Pancreas (tissue), 10 donors: Measurements from ENCODE around the gene HHIPL1. TPM values are rescaled to one million over a fixed set of nuclear protein-coding genes. Genes with fewer than 3 reads are reported as not detected.

Experiments used
- ATAC-seq, 4 donors: fragments of 200-7000 bp; cut with Tn5 transposase; one replicate each; pipeline versions ENCODE4 v1.8.0 to v1.9.1; 2020; ENCODE audit warnings: mild to moderate bottlenecking in 4 of 4, moderate library complexity in 4 of 4
- DNase-seq, 6 donors: peaks; one replicate each; pipeline ENCODE4 v3.0.0-alpha.2; 2020
- FAIRE-seq: peaks from 2 replicates; lab custom pipeline; 2012; peaks lifted over from hg19 to GRCh38; lab: Jason Lieb, UNC
- H3K27ac ChIP-seq, 4 donors: fragments of 200-600 bp; sonication (generic); 1 replicate in 3 of 4; 2 replicates in 1 of 4; pipeline versions ENCODE4 v1.5.0 to v1.8.0; 2020
- H3K27me3 ChIP-seq, 4 donors: fragments of 200-600 bp; one replicate each; pipeline ENCODE4 v1.8.0; 2021
- H3K36me3 ChIP-seq, 3 donors: fragments of 200-600 bp; sonication (generic) in 1 of 3; one replicate each; pipeline versions ENCODE4 v1.5.0 to v1.8.0; 2020 to 2021
- H3K4me1 ChIP-seq, 3 donors: fragments of 200-600 bp; one replicate each; pipeline ENCODE4 v1.8.0; 2021
- H3K4me3 ChIP-seq, 4 donors: fragments of 200-600 bp; sonication (generic) in 2 of 4; one replicate each; pipeline versions ENCODE4 v1.5.0 to v1.8.0; 2020 to 2021
- H3K9me3 ChIP-seq, 4 donors: fragments of 200-600 bp; one replicate each; pipeline ENCODE4 v1.8.0; 2021
- CTCF ChIP-seq, 4 donors: fragments of 200-600 bp; sonication (generic) in 3 of 4; IDR thresholded peaks; one replicate each; pipeline versions ENCODE4 v1.5.0 to v1.8.0; 2021; ENCODE audit warnings: antibody characterized with exemption in 4 of 4
- WGBS, 2 donors: extraction: QIAGEN DNeasy Blood & Tissue Kit; methylation state at CpG; one replicate each; pipeline ENCODE4 v1.1.7; 2013; 5-methylcytosine and 5-hydroxymethylcytosine counted together
- intact Hi-C, 3 donors: fragments of 100-400 bp; cut with DNase I; formaldehyde crosslinking; loops; one replicate each; pipeline versions ENCODE4 v1.11.1 to v1.14.2; 2022
- polyA plus RNA-seq, 2 donors: library from polyadenylated mRNA; stranded (reverse); fragments of 200-250 nt; gene quantifications; one replicate each; pipeline ENCODE4 v1.2.3, GENCODE V29; 2013
- total RNA-seq, 6 donors: library from RNA; stranded (reverse); fragmentation: NEBNext Ultra II Directional in 4 of 6; extraction: Animal tissue kit (Norgen Biotek cat#: 25700) in 4 of 6; gene quantifications; one replicate each; pipeline versions ENCODE4 v1.2.1 to v1.2.4, GENCODE V29; 2021 to 2023
- donor health status: healthy with polysubstance abuse.
- donor health status: DM: no; HTN: no; CAD: no; lungs with moderate emphysema.
- donor health status: DM: no; HTN: no; CAD: no.
- donor health status: control.
- donor health status: control.
- donor health status: Bipolar disorder and iron deficiency.
- donor health status: DM: yes; HTN: yes; CAD: no.
- donor health status: DM: no; HTN: no; CAD: no.
- donor health status: DM: no; HTN: no; CAD: no.
- donor health status: DM: yes; HTN: yes; CAD: no.

The HHIPL1 gene
- total and polyA plus RNA-seq, 8 donors: 0.09 to 1.2 (median 0.23) TPM

GRCh38 chr14:99685596-99685995, 40.7 kb downstream of the HHIPL1 start:
- ATAC-seq (no peak), FAIRE-seq (no peak), DNase-seq (no peak)
- Histone ChIP-seq H3K4me1 (peaks cover 0 to 6% (median 4%) of the 10 kb centered on the region in 3 donors), H3K9me3 (no peaks in the 10 kb centered on the region), H3K27me3 (no peaks in the 10 kb centered on the region), H3K4me3 (no peak overlapping the region), H3K36me3 (no peaks in the 10 kb centered on the region), H3K27ac (no peak overlapping the region)
- WGBS, 2 donors: 50 to 73% methylated on average over 1 of the region's 1 CpG
- no peak for TF ChIP-seq CTCF (IDR thresholded peaks at IDR 0.05)
- intact Hi-C loops: no loop called here

GRCh38 chr14:99686557-99687283, 41.8 kb downstream of the HHIPL1 start:
- H3K36me3 ChIP-seq: no peaks in the 10 kb centered on the region
- no peaks in the 10 kb centered on the region for H3K27me3 ChIP-seq
- H3K27ac ChIP-seq: no peak overlapping the region
- FAIRE-seq (no peak), ATAC-seq (no peak), DNase-seq (no peak)
- no peak for TF ChIP-seq CTCF (IDR thresholded peaks at IDR 0.05)
- no peaks in the 10 kb centered on the region for H3K9me3 ChIP-seq
- H3K4me1 ChIP-seq: peaks cover 0 to 6% (median 4%) of the 10 kb centered on the region in 3 donors
- H3K4me3 ChIP-seq: no peak overlapping the region
- 85% methylated on average over 8 of the region's 8 CpGs for WGBS, 2 donors
- intact Hi-C loops: no loop called here

GRCh38 chr14:99687284-99688209, 42.6 kb downstream of the HHIPL1 start:
- WGBS, 2 donors: 61 to 63% methylated on average over 12 of the region's 12 CpGs
- no peaks in the 10 kb centered on the region for H3K27me3 ChIP-seq
- no peaks in the 10 kb centered on the region for H3K36me3 ChIP-seq
- peaks cover 0 to 6% (median 4%) of the 10 kb centered on the region in 3 donors for H3K4me1 ChIP-seq
- no peak overlapping the region for H3K4me3 ChIP-seq
- no peaks in the 10 kb centered on the region for H3K9me3 ChIP-seq
- TF ChIP-seq CTCF (IDR thresholded peaks at IDR 0.05): peak; percentile 38 to 64 (median 50)
- FAIRE-seq: no peak
- intact Hi-C loops: no loop called here
- H3K27ac ChIP-seq: no peak overlapping the region
- no peak for ATAC-seq
- DNase-seq: peak in 2 of 6 donors; percentile 52 to 56

- no peaks in the 10 kb centered on the region for H3K9me3 ChIP-seq
- no peak for TF ChIP-seq CTCF (IDR thresholded peaks at IDR 0.05)
- ATAC-seq (no peak), FAIRE-seq (no peak), DNase-seq (peak in 1 of 6 donors; percentile 23)
- H3K4me3 ChIP-seq: no peak overlapping the region
- no peak overlapping the region for H3K27ac ChIP-seq
- WGBS, 2 donors: 73 to 79% methylated on average over 10 of the region's 10 CpGs
- peaks cover 0 to 3% (median 0%) of the 10 kb centered on the region in 3 donors for H3K4me1 ChIP-seq
- no peaks in the 10 kb centered on the region for H3K27me3 ChIP-seq
- no peaks in the 10 kb centered on the region for H3K36me3 ChIP-seq
- intact Hi-C loops: no loop called here
Measured at GRCh38 chr14:99688210-99688581, 43.3 kb downstream of the HHIPL1 start.
